GM04503 (cell line): ENCODE measurements around the gene DCAF6.
"Not testable (repeated sequence)": the region's sequence is repeated elsewhere in the genome, so short reads cannot be mapped to it uniquely, and the experiment has no call there.

Experiments
- DNase-seq: peaks from one replicate; pipeline ENCODE4 v3.0.0-alpha.2; 2012; ENCODE audit warnings: low read depth

The DCAF6 gene

DNA sequence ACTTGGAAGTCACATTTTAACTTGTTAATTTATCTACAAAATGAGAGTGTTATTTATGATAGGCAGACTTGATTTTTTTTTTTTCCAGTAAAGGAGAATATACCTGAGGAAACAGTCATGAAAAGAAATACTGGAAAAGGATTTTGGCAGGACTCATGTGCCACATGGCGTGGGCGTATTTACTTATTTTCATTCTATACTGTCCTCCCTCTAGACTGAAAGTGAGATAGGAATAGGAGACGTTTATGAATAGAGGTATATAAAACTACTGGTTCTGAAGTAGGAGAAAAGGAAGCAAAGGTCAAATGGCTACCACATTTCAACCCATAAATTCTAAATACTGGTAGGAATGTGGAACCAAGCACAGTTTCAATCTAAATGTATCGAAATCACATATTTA lies 95.1 kb downstream of the DCAF6 start:
- no peak for DNase-seq

- DNase-seq = no peak
These were observed 95.5 kb downstream of the DCAF6 start for GRCh38 chr1:168032029-168032428.

DNA sequence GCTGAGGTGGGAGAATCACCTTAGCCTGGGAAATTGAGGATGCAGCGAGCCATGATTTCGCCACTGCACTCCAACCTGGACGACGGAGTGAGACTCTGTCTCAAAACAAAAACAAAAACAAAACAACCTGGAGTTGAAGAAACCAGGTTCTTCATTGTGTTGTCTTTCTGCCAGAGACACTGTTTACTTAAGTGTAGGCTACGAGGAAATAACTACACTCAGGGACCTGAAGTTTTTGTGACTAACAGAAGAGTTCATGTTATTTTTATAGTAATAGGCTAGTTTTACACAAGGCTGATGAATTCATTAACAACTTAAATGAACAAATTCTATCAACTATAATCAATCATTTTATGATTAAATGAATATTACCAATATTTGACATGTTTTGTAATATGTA lies 98.9 kb downstream of the DCAF6 start:
- DNase-seq = no peak

DNA sequence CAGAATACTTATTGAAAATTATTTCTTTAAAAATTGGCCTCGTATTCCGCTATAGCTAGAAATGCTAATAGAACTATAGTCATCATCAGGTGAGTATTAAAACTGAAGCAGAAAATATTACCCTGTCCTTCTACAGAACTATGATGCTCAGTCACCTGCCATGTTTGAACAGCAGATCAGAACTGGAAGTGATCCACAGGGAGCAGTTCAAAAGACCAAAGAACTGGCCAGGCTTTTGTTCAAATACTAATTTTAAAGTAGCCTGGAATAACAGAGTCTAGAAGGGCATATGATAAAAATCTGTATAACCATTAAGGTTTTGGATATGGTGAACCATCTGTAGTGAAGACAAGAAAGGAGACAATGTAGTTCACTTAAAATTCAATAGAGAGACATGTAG lies 105.9 kb downstream of the DCAF6 start:
- no peak for DNase-seq

DNA sequence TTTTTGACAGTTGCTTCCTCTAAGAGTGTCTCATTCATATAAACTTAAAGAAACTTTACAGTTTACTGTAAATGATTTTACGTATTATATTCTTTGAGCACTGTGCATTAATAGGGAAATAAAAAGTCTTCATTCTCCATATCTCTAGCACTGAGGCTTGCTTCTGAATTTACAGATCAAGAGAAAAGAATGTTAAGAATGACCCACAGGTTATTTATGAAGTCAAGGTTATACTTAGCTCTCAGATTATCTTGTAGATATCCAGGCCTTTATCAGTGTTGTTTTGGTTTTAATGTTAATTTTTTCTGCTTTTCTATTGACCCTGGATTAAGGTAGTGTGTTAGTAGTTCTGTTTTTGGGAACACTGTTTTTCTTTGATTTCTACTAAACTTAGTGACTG lies 108.8 kb downstream of the DCAF6 start:
- no peak for DNase-seq

DNA sequence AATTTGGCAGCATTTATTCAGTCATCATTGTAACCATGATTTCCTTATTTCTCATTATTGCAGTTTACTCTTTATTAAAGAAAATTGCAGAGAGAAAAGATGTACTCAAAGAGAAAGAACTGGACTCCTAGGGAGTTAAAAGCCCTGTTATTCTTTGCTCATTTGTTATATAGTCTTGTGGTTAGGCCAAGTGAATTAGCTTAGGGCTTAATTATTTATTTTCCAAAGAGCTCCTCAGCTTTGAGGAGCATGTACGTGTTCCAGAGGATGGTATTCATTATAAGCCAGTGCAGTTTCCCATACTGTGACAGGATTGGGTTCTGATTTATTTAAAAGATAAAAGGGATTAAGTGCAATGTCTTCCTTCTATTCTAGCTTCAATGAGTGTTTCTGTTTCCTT lies 113.8 kb downstream of the DCAF6 start:
- DNase-seq = no peak

DNA sequence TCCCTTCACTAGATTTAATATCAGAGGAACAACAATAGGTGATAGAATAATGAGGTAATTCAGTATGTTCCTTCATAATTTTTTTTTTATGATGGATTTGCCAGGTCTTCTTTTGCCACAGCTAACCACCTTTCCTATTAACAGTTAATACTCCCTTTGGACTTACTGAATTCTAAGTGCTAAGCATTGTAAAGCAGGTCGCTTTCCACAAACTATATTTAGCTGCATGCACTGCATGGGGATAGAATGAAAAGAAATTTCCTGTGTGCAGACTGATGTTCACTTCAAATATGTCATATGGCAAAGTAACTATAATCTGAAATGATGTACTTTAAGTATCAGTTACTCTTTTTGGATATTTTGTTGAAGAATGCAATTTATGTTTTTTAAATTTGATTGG lies 114.4 kb downstream of the DCAF6 start:
- no peak for DNase-seq

- no peak for DNase-seq
These were observed 117.2 kb downstream of the DCAF6 start for GRCh38 chr1:168053681-168054080.

DNA sequence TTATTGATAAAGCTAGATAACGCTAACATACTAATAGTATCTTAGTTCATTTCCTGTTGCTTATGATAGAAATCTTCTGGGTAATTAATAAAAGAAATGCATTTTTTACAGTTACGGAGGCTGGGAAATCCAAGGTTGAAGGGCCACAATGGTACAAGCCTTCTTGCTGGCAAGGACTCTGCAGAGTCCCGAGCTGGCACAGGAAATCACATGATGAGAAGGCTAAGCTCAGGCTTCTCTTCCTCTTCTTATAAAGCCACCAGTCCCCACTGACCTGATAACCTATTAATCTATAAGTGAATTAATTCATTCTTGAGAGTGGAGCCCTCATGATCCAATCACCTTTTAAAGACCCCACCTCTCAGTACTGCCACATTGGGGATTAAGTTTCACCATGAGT lies 117.6 kb downstream of the DCAF6 start:
- no peak for DNase-seq

- DNase-seq = not testable (repeated sequence)
These were observed 119.7 kb downstream of the DCAF6 start for GRCh38 chr1:168056152-168056551.

- DNase-seq = no peak
These were observed 120.9 kb downstream of the DCAF6 start for GRCh38 chr1:168057355-168057754.

DNA sequence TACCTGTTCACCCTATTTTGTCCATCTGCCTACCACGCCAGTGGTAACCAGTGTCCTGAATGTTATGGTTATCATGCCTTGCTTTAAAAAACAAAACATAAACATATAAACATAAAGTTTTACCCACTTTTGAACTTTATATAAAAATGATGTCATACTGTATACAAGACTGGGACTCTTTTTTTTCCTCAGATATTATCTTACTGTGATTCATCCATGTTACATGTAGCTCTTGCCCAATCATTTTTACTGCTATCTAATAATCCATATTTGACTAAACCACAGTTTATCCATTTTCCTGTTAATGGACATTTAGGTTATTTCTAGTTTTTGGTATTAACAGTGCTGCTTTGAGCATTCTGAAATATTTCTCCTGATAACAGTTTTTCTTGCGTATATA lies 121.4 kb downstream of the DCAF6 start:
- DNase-seq = no peak

- DNase-seq = no peak
These were observed 127.7 kb downstream of the DCAF6 start for GRCh38 chr1:168064216-168064615.

DNA sequence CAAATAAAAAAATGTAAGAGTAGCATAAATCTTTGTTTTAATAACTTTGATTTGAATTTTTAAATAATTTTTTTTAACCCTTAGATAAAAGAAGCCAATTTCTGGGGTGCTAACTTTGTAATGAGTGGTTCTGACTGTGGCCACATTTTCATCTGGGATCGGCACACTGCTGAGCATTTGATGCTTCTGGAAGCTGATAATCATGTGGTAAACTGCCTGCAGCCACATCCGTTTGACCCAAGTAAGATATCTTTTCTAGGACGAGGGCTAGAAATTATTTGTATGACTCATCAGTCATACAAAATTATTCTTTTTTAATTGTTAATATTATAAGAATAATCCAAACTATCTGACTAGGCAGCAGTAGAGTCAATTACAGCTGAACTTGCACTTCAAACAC lies 129.0 kb downstream of the DCAF6 start:
- DNase-seq = no peak

GRCh38 chr1:168069384-168069783 lies 132.9 kb downstream of the DCAF6 start:
- no peak for DNase-seq

DNA sequence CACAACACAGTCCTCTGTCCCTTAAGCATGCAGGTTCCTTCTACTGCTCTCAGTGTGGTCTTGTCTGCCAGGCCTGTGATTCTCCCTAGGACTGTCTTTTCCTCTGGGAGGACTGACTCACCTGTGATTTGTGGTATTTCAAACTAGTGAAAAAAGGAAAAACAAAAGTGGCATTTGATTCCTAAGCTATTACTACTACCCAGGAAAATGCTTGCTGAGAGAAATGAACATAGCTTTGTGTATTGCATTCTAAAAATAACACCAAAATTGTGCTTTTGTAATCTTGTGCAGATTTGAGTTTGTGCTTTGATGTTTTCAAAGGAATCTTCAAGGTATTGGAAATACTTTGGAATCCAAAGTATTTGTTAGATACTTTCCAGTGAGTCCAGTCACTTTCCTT lies 143.3 kb downstream of the DCAF6 start:
- peak; percentile 60 for DNase-seq

DNA sequence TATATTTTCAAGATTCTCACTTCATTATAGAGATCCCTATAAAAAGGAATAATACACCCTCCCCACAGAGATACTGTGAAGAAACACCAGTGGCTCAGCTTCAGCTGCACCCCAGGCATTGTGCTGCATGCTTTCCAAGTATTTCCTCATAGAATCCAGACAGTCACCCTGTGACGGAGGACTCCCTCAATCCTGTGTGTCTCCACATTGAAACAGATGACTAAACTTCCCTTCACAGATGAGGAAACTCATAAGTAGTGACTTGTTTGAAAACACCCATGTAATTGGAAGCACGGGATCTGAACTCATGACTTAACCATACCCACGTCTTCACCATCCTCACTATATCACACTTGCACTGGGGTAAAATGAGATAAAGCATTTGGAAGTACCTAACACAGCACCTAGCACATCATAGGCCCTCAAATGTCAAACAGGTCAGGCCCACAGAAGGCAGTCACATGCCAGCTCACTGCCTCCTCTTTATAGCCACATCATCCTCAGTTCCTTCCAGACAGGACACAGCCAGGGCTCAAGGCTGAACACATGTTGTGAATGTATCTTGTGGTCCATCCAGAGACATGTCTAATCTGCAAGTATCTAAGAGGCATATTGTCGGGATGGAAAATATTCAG lies 145.0 kb downstream of the DCAF6 start:
- DNase-seq = peak; percentile 91

- peak; percentile 44 for DNase-seq
These were observed 145.8 kb downstream of the DCAF6 start for GRCh38 chr1:168082008-168082876.

DNA sequence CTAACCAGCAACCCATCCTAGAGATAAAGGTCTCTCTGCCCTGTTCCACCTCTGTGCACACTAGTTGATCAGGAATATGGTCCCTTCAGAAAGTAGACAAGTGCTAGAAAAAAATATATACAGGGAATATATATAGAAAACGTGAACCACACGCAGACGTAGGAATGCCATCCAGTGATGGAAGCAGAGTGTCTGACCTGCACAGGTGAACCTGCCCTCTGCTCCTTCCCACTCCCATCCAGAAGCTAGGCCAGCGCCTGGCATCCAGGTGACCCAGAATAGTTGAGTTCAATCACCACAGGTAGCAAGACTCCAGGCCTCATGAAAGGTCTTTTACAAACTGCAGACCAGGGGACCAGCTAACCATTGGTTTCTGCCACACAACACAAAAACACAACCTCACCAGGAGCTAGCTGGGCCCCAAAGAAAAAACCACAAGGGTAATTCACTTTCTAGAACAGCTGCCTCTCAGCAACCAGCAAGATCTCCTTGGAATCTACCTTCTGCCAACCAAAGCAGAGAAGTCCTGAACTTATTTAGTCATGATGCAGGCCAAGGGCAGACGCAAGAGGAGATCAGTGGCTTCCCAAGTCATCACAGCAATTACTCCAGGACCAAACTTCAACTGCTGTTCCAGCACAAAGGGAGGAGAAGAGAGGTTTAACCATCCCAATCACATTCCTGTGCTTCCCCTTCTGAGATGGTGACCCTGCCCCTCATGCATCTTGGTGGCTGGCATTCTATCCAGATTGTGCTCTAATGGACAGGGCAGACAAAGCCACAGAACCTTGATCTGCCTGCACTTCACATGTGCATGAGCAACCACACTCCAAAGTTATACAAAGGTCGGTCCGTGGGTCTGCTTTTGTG lies 147.2 kb downstream of the DCAF6 start:
- no peak for DNase-seq

DNA sequence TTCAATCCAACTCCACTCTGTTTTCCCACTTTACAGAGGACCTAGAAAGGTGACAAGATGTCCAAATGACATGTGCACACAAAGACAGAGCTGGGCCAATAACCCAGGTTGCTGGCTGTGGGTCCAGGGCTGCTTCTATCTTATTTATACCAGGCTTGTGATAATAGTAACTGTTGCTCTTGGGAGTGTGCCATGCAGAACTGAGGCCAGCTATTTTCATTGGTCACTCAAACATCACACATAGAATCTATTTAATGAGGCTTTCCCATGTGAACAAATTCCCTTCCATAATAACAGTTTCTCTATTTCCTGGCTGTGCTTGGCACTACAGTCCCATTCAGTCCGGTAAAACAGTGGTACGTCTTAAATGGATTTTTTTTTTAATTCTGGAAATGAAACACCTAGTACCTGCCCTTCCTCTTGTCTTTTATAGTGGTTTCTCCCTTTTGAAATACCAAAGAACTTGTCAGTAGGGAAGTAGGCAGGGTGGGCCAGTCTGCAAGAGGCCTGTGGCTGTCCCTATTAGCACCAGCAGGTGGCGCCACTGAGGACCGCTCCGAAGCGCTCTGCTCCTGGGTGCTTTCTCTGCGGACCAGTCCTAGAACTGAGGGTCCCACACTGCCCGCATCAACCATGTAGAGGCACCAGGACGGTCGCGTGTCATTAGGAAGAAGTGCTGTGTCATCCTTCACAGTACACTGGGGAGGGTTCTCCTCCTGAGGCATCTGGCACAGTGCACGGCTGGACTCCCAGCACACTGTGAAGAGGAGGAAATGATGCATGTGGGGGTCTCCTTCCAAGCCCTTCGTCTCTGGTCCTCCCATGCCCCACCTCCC lies 148.1 kb downstream of the DCAF6 start:
- no peak for DNase-seq

DNA sequence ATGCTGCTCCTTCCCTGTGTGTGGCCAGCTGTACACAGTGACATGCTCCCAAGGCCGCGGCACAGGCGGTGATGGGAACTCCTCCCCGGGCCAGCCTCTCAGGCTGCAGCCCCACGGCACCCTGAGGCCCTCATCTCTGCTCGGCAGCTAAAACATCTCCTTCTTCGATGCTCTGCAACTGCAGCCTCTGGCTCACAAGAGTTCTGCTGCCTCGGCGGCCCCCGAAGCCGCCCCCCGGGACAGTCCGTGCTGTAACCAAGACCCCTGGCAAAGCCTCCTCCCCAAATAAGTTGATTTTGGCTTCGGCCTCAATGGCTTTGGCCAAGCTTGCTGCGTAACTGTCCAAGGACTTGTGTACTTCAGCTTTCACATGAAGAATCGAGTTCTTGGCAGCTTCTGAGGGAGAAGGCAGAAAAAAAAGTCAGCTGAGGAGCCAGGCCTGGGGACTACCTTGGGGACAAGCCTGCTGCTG lies 149.0 kb downstream of the DCAF6 start:
- no peak for DNase-seq

- DNase-seq = no peak
These were observed 150.0 kb downstream of the DCAF6 start for GRCh38 chr1:168086438-168086837.
